ENCODE data around the gene CP. TPM values are rescaled to one million over a fixed set of nuclear protein-coding genes. Genes with fewer than 3 reads are reported as not detected.

Gene CP
- total RNA-seq, 1 donor from 2014 or later, result 0.32 TPM

DNA sequence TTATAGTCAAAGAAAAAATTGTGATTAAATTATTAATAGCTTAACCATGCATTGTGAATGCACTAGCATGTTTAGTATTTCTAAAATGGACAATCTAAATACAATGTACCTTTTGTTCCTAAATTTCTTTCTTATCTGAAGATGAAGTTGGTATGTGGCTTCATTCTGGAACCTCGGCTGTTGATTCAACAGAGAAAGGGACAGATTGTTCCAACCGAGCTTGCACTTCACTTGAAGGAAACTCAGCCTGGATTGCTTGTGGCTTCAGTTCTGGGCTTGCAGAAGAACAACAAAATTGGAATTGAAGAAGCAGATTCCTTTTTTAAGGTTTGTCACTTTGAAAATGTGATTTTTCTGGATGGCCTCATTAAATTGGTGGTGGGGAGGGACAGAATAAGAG, 59.6 kb downstream of the CP start:
- H3K4me3 Mint-ChIP-seq (ENCODE audit: unreplicated experiment), result no peak overlapping the region
- H3K9me3 Mint-ChIP-seq (ENCODE audit: unreplicated experiment), result no peaks in the 10 kb centered on the region
- H3K36me3 Mint-ChIP-seq (ENCODE audit: unreplicated experiment), result peaks cover 58% of the 10 kb centered on the region
- TF ChIP-seq, protein P1, sequence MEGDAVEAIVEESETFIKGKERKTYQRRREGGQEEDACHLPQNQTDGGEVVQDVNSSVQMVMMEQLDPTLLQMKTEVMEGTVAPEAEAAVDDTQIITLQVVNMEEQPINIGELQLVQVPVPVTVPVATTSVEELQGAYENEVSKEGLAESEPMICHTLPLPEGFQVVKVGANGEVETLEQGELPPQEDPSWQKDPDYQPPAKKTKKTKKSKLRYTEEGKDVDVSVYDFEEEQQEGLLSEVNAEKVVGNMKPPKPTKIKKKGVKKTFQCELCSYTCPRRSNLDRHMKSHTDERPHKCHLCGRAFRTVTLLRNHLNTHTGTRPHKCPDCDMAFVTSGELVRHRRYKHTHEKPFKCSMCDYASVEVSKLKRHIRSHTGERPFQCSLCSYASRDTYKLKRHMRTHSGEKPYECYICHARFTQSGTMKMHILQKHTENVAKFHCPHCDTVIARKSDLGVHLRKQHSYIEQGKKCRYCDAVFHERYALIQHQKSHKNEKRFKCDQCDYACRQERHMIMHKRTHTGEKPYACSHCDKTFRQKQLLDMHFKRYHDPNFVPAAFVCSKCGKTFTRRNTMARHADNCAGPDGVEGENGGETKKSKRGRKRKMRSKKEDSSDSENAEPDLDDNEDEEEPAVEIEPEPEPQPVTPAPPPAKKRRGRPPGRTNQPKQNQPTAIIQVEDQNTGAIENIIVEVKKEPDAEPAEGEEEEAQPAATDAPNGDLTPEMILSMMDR (IDR thresholded peaks at IDR 0.05), result no peak
- no peak for DNase-seq (ENCODE audit: extremely low spot score, unreplicated experiment)
- H3K27ac Mint-ChIP-seq (ENCODE audit: unreplicated experiment), result no peak overlapping the region
- no peaks in the 10 kb centered on the region for H3K27me3 Mint-ChIP-seq (ENCODE audit: unreplicated experiment)
- H3K4me1 Mint-ChIP-seq (ENCODE audit: unreplicated experiment), result no peaks in the 10 kb centered on the region

GRCh38 chr3:149160754-149161300, 60.8 kb downstream of the CP start:
- Mint-ChIP-seq H3K9me3 (ENCODE audit: unreplicated experiment) (no peaks in the 10 kb centered on the region), H3K36me3 (ENCODE audit: unreplicated experiment) (peaks cover 57% of the 10 kb centered on the region), H3K4me3 (ENCODE audit: unreplicated experiment) (no peak overlapping the region), H3K27me3 (ENCODE audit: unreplicated experiment) (no peaks in the 10 kb centered on the region), H3K27ac (ENCODE audit: unreplicated experiment) (no peak overlapping the region), H3K4me1 (ENCODE audit: unreplicated experiment) (no peaks in the 10 kb centered on the region)
- TF ChIP-seq, protein P1 (IDR thresholded peaks at IDR 0.05), result no peak
- DNase-seq (ENCODE audit: extremely low spot score, unreplicated experiment), result no peak

DNA sequence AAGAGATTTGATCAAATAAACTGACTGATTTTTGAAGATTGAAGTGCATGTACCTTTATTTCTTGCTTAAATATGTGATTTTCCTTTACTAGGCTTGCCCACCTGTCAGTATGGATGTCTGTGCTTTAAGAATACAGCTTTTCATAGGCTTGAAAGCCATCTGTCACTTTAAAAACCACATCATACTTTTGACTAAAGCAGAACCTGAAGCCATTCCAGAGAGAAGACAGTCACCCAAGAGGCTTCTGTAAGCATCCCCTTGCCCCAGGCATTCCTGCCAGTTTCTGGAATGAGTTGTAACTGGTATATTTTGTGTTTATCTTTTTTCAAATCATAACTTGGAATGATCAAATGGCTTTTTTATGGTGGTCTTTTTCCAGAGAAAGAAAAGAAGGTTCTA, 68.2 kb downstream of the CP start:
- Mint-ChIP-seq H3K27ac (ENCODE audit: unreplicated experiment) (no peak overlapping the region), H3K9me3 (ENCODE audit: unreplicated experiment) (no peaks in the 10 kb centered on the region), H3K4me1 (ENCODE audit: unreplicated experiment) (peaks cover 22% of the 10 kb centered on the region), H3K4me3 (ENCODE audit: unreplicated experiment) (no peak overlapping the region), H3K36me3 (ENCODE audit: unreplicated experiment) (peaks cover 47% of the 10 kb centered on the region), H3K27me3 (ENCODE audit: unreplicated experiment) (no peaks in the 10 kb centered on the region)
- no peak for DNase-seq (ENCODE audit: extremely low spot score, unreplicated experiment)
- TF ChIP-seq, protein P1 (IDR thresholded peaks at IDR 0.05), result no peak

- Mint-ChIP-seq H3K27ac (ENCODE audit: unreplicated experiment) (peak overlapping the region; percentile 63), H3K4me3 (ENCODE audit: unreplicated experiment) (no peak overlapping the region), H3K9me3 (ENCODE audit: unreplicated experiment) (no peaks in the 10 kb centered on the region), H3K27me3 (ENCODE audit: unreplicated experiment) (no peaks in the 10 kb centered on the region), H3K4me1 (ENCODE audit: unreplicated experiment) (peaks cover 22% of the 10 kb centered on the region), H3K36me3 (ENCODE audit: unreplicated experiment) (peaks cover 44% of the 10 kb centered on the region)
- TF ChIP-seq, protein P1 (IDR thresholded peaks at IDR 0.05), result no peak
- no peak for DNase-seq (ENCODE audit: extremely low spot score, unreplicated experiment)
Measured at GRCh38 chr3:149152420-149152819, 69.2 kb downstream of the CP start.

GRCh38 chr3:149151843-149152242, 69.8 kb downstream of the CP start:
- Mint-ChIP-seq H3K4me3 (ENCODE audit: unreplicated experiment) (no peak overlapping the region), H3K36me3 (ENCODE audit: unreplicated experiment) (peaks cover 44% of the 10 kb centered on the region), H3K4me1 (ENCODE audit: unreplicated experiment) (peaks cover 22% of the 10 kb centered on the region), H3K9me3 (ENCODE audit: unreplicated experiment) (no peaks in the 10 kb centered on the region), H3K27ac (ENCODE audit: unreplicated experiment) (peak overlapping the region; percentile 63), H3K27me3 (ENCODE audit: unreplicated experiment) (no peaks in the 10 kb centered on the region)
- no peak for DNase-seq (ENCODE audit: extremely low spot score, unreplicated experiment)
- TF ChIP-seq, protein P1 (IDR thresholded peaks at IDR 0.05), result no peak

Measured in osteocyte (in vitro differentiated cells).